Neural cell (in vitro differentiated cells): ENCODE measurements around the gene MAML3. TPM values are rescaled to one million over a fixed set of nuclear protein-coding genes. Genes with fewer than 3 reads are reported as not detected.
A peak's percentile ranks its signal among the peaks of the same experiment; 100 is the strongest.

Experiments used
- H2AFZ ChIP-seq: fragments of 200-600, 300-800 bp; sonication (generic), shearing (Covaris generic); 2 replicates; pipeline ENCODE4 v1.6.0; 2014; ENCODE audit warnings: low read depth, mild to moderate bottlenecking, antibody characterized with exemption, low read length, moderate library complexity
- H3F3A ChIP-seq: fragments of 200-600 bp; shearing (Covaris generic); 2 replicates; pipeline ENCODE4 v1.6.1; 2016; ENCODE audit warnings: mild to moderate bottlenecking, moderate library complexity, mixed read lengths, antibody characterized with exemption, low read length; ENCODE audit not compliant: insufficient read depth, poor library complexity, severe bottlenecking
- H3K27ac ChIP-seq: fragments of 200-600, 300-800 bp; sonication (generic), shearing (Covaris generic); 2 replicates; pipeline ENCODE4 v1.5.1; 2014; ENCODE audit warnings: mild to moderate bottlenecking, low read length, moderate library complexity
- H3K27me3 ChIP-seq: fragments of 300-800, 200-600 bp; sonication (generic), shearing (Covaris generic); 2 replicates; pipeline ENCODE4 v1.6.0; 2014; ENCODE audit warnings: mild to moderate bottlenecking, low read depth, low read length, moderate library complexity; ENCODE audit not compliant: insufficient read depth
- H3K36me3 ChIP-seq: fragments of 300-800, 200-600 bp; sonication (generic), shearing (Covaris generic); 2 replicates; pipeline ENCODE4 v1.5.1; 2014; ENCODE audit warnings: mild to moderate bottlenecking, antibody characterized with exemption, low read length, moderate library complexity; ENCODE audit not compliant: insufficient read depth
- H3K4me2 ChIP-seq: fragments of 300-800, 200-600 bp; sonication (generic), shearing (Covaris generic); 2 replicates; pipeline ENCODE4 v1.6.0; 2014; ENCODE audit warnings: mild to moderate bottlenecking, low read length
- H3K4me3 ChIP-seq: fragments of 300-800, 200-600 bp; sonication (generic), shearing (Covaris generic); 2 replicates; pipeline ENCODE4 v1.5.1; 2014; ENCODE audit warnings: mild to moderate bottlenecking, low read length, moderate library complexity
- H3K79me2 ChIP-seq: fragments of 200-600 bp; shearing (Covaris generic); replicated peaks from 2 replicates; pipeline ENCODE4 v1.6.0; 2014; ENCODE audit warnings: mild to moderate bottlenecking, low read length, moderate library complexity; ENCODE audit not compliant: insufficient read depth
- H3K9ac ChIP-seq: fragments of 300-800, 200-600 bp; sonication (generic), shearing (Covaris generic); 2 replicates; pipeline ENCODE4 v1.6.1; 2016; ENCODE audit warnings: mild to moderate bottlenecking, low read length, mixed read lengths
- H3K9me2 ChIP-seq: fragments of 200-600 bp; shearing (Covaris generic); 2 replicates; pipeline ENCODE4 v1.6.1; 2016; ENCODE audit warnings: mild to moderate bottlenecking, low read length, mixed read lengths; ENCODE audit not compliant: insufficient read depth
- H3K9me3 ChIP-seq: fragments of 200-600, 300-800 bp; sonication (generic), shearing (Covaris generic); 2 replicates; pipeline ENCODE4 v1.6.1; 2016; ENCODE audit warnings: mild to moderate bottlenecking, mixed run types, low read length, moderate library complexity, mixed read lengths
- H4K20me1 ChIP-seq: fragments of 200-600 bp; shearing (Covaris generic); 2 replicates; pipeline ENCODE4 v1.6.1; 2016; ENCODE audit warnings: mild to moderate bottlenecking, mixed run types; ENCODE audit not compliant: insufficient read depth
- CTCF ChIP-seq: fragments of 450-650 bp; IDR thresholded peaks from 2 replicates; pipeline ENCODE4 v1.5.1; 2014; ENCODE audit warnings: antibody characterized with exemption, mild to moderate bottlenecking, moderate library complexity; ENCODE audit not compliant: poor library complexity, severe bottlenecking
- EP300 ChIP-seq: fragments of 450-650 bp; conservative IDR thresholded peaks from 2 replicates; pipeline ENCODE4 v1.6.1; 2014; ENCODE audit warnings: antibody characterized with exemption, mild to moderate bottlenecking, moderate library complexity; ENCODE audit not compliant: poor library complexity, severe bottlenecking
- EZH2 ChIP-seq: fragments of 200-600, 300-800 bp; shearing (Covaris generic), sonication (generic); IDR thresholded peaks from 2 replicates; pipeline ENCODE4 v1.6.1; 2014; ENCODE audit warnings: antibody characterized with exemption, low read length, borderline replicate concordance, mild to moderate bottlenecking; ENCODE audit not compliant: insufficient read depth, poor library complexity, severe bottlenecking
- MXI1 ChIP-seq: fragments of 450-650 bp; conservative IDR thresholded peaks from 2 replicates; pipeline ENCODE4 v1.6.1; 2014; ENCODE audit warnings: antibody characterized with exemption, mild to moderate bottlenecking; ENCODE audit not compliant: poor library complexity, severe bottlenecking
- POLR2AphosphoS5 ChIP-seq: IDR thresholded peaks from 2 replicates; pipeline ENCODE4 v1.6.1; 2012
- RAD21 ChIP-seq: fragments of 450-650 bp; conservative IDR thresholded peaks from 2 replicates; pipeline ENCODE4 v1.6.1; 2014; ENCODE audit warnings: antibody characterized with exemption, mild to moderate bottlenecking, moderate library complexity
- REST ChIP-seq: IDR thresholded peaks from 2 replicates; pipeline ENCODE4 v1.6.1; 2012; ENCODE audit warnings: borderline replicate concordance
- SMC3 ChIP-seq: fragments of 450-650 bp; conservative IDR thresholded peaks from 2 replicates; pipeline ENCODE4 v1.6.1; 2014; ENCODE audit warnings: antibody characterized with exemption, mild to moderate bottlenecking, moderate library complexity; ENCODE audit not compliant: poor library complexity
- TAF1 ChIP-seq: IDR thresholded peaks from 2 replicates; pipeline ENCODE4 v1.6.1; 2012; ENCODE audit warnings: low read depth
- polyA plus RNA-seq: library from polyadenylated mRNA; depleted of rRNA; stranded (reverse); fragments of >200 nt; gene quantifications from 2 replicates; pipeline ENCODE4 v1.2.3, GENCODE V29; 2014

Gene MAML3
- polyA plus RNA-seq, 1 donor from 2014 or later: 10.2 TPM

- Histone ChIP-seq H3K79me2 (peaks cover 18% of the 10 kb centered on the region), H3K4me2 (peak overlapping the region; percentile 38), H3K27ac (peak overlapping the region; percentile 76), H3K9ac (peak overlapping the region; percentile 60), H4K20me1 (no peaks in the 10 kb centered on the region), H3K27me3 (no peaks in the 10 kb centered on the region), H3K36me3 (no peaks in the 10 kb centered on the region), H3F3A (no peaks in the 10 kb centered on the region), H2AFZ (no peak overlapping the region), H3K4me3 (peak overlapping the region; percentile 49), H3K9me2 (no peaks in the 10 kb centered on the region), H3K9me3 (no peaks in the 10 kb centered on the region)
- TF ChIP-seq MXI1 (no peak), POLR2AphosphoS5 (no peak)
Observed at GRCh38 chr4:139816856-139817255, 337.1 kb downstream of the MAML3 start.

- Histone ChIP-seq H3K9me2 (no peaks in the 10 kb centered on the region), H3K9ac (peak overlapping the region; percentile 60), H3K79me2 (peaks cover 18% of the 10 kb centered on the region), H3K4me2 (peak overlapping the region; percentile 38), H3K27ac (peak overlapping the region; percentile 76), H3F3A (no peaks in the 10 kb centered on the region), H3K36me3 (no peaks in the 10 kb centered on the region), H3K27me3 (no peaks in the 10 kb centered on the region), H3K4me3 (peak overlapping the region; percentile 49), H4K20me1 (no peaks in the 10 kb centered on the region), H3K9me3 (no peaks in the 10 kb centered on the region), H2AFZ (peak overlapping the region; percentile 52)
- no peak for TF ChIP-seq EZH2
- peak; percentile 30 for TF ChIP-seq RAD21
- TF ChIP-seq REST: no peak
- peak; percentile 27 for TF ChIP-seq TAF1
- peak; percentile 54 for TF ChIP-seq EP300
- TF ChIP-seq MXI1: no peak
- TF ChIP-seq CTCF: no peak
- TF ChIP-seq POLR2AphosphoS5: peak; percentile 44
- TF ChIP-seq SMC3: no peak
Observed at GRCh38 chr4:139815778-139816601, 338.0 kb downstream of the MAML3 start.
